ENCODE measurements around the gene ANAPC2. TPM values are rescaled to one million over a fixed set of nuclear protein-coding genes. Genes with fewer than 3 reads are reported as not detected.

Gene ANAPC2
- total and polyA plus RNA-seq, 4 donors: 18.4 to 69.8 (median 44.2) TPM

DNA sequence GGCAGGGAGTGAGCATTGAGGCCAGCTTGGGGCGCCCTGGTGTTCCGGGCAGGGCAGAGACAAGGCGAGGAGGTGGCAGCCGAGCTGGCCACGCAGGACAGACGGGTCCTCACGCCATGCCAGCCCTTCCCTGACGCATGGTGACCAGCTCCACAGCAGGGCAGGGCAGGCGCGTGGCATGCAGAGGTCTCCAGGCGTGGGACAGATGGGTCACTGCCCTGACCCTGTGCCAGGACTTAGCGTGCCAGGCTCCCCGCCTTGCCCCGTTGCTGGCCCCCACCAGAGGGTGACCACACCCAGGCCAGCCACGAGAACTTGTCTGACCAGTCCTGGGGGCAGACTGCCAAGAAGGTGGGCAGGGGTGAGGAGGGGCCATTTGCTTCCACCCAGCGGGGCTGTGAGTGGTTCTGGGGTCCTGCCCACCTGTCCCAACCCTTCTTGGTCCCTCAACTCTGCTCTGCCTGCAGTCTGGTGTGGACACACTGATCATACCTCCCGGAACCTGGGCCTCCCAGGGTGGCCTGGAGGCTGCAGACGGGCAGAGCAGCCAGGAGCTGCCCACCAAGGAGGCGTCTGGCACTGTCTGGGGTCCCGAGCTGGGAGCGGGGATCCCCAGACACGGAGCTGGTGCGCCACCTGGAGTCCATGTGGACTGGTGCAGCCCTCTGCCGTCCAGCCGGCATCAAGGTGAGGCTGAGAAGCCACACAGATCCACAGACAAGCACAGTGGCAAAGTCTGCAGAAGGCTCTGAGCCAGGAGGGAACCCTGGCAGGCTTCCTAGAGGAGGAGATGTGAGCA is 38.9 kb upstream of the ANAPC2 start, which contains the start of gene RNF224:
Gene RNF224, plus strand, starts transcription at position 449 of the 799 bp plus-strand sequence. CDS start 834 bp downstream, outside the sequence.
- no peak within 1 kb of the TSS for H3K27ac ChIP-seq (ENCODE audit: low read depth, low read length)
- peak in 3 of 6 donors; percentile 45 to 87 (median 83) for DNase-seq (ENCODE audit: low read depth in 4 of 6, low spot score in 6 of 6)
- no peak within 1 kb of the TSS for H3K4me3 ChIP-seq (ENCODE audit: low read depth, low read length)
- H3K9me3 ChIP-seq (ENCODE audit: control insufficient read depth, insufficient read depth, low read length): no peaks in the 10 kb centered on the region
- H3K4me1 ChIP-seq (ENCODE audit: control insufficient read depth, insufficient read depth, low read length): peaks cover 26% of the 10 kb centered on the region
- H3K36me3 ChIP-seq (ENCODE audit: control insufficient read depth, insufficient read depth, low read length): peaks cover 2% of the 10 kb centered on the region
- no peaks in the 10 kb centered on the region for H3K27me3 ChIP-seq (ENCODE audit: control insufficient read depth, insufficient read depth, low read length)
- WGBS (ENCODE audit: insufficient coverage): 46% methylated on average over 25 of the region's 25 CpGs

DNA sequence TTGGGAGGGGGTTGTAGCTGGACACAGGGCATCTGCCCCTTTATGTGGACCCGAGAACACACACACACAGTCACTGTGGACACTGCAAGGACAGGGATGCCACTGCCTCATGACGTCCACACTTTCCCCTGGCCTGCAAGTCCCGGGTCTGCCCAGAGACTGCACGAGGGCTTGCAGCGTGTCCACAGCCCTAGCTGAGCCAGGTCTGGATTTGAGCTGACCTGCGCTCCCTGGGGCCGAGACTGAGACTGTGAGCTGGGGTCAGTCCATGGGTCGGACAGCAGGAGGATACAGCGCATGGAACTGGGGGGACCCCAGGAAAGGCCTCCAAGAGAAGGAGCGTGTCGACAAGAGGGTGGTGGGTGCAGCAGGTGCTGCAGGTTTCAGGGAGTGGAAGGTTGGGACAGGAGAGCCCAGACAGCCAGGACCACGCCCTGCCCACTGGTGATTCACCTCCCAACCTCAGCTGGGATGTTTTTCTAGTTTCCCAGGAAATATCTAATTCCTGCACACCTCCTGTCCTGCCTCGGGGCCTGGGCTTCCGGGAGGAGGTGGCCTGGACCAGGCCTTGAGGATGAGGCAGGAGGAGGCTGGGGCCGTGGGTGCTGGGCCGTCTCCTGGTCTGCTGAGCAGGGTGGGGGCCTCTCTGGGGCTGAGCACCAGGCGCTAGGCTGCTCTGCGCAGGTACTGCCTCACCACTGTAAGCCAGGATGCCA is 38.1 kb upstream of the ANAPC2 start:
- H3K27ac ChIP-seq (ENCODE audit: low read depth, low read length): no peak overlapping the region
- H3K36me3 ChIP-seq (ENCODE audit: control insufficient read depth, insufficient read depth, low read length): no peaks in the 10 kb centered on the region
- peaks cover 30% of the 10 kb centered on the region for H3K4me1 ChIP-seq (ENCODE audit: control insufficient read depth, insufficient read depth, low read length)
- DNase-seq (ENCODE audit: low read depth in 4 of 6, low spot score in 6 of 6): no peak
- no peak overlapping the region for H3K4me3 ChIP-seq (ENCODE audit: low read depth, low read length)
- no peaks in the 10 kb centered on the region for H3K9me3 ChIP-seq (ENCODE audit: control insufficient read depth, insufficient read depth, low read length)
- 80% methylated on average over 16 of the region's 18 CpGs for WGBS (ENCODE audit: insufficient coverage)
- H3K27me3 ChIP-seq (ENCODE audit: control insufficient read depth, insufficient read depth, low read length): no peaks in the 10 kb centered on the region

DNA sequence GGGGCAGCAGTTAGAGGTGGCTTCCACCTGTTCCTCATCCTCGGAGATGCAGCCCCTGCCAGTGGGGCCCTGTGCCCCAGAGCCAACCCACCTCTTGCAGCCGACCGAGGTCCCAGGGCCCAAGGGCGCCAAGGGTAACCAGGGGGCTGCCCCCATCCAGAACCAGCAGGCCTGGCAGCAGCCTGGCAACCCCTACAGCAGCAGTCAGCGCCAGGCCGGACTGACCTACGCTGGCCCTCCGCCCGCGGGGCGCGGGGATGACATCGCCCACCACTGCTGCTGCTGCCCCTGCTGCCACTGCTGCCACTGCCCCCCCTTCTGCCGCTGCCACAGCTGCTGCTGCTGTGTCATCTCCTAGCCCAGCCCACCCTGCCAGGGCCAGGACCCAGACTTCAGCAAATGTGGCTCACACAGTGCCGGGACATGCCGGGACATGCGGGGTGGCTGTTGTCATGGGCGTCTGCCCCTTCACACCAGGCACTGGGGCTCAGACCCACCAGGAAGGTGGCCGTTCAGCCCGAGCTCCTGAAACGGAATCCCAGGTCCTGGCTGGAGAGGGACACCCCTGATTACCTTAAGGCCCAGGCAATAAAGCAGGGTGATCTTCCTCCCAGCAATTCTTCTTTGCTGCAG is 37.5 kb upstream of the ANAPC2 start:
- WGBS (ENCODE audit: insufficient coverage): 81% methylated on average over 21 of the region's 21 CpGs
- DNase-seq (ENCODE audit: low read depth in 4 of 6, low spot score in 6 of 6): no peak
- Histone ChIP-seq H3K36me3 (ENCODE audit: control insufficient read depth, insufficient read depth, low read length) (peaks cover 2% of the 10 kb centered on the region), H3K4me1 (ENCODE audit: control insufficient read depth, insufficient read depth, low read length) (peaks cover 35% of the 10 kb centered on the region), H3K4me3 (ENCODE audit: low read depth, low read length) (no peak overlapping the region), H3K27me3 (ENCODE audit: control insufficient read depth, insufficient read depth, low read length) (no peaks in the 10 kb centered on the region), H3K9me3 (ENCODE audit: control insufficient read depth, insufficient read depth, low read length) (no peaks in the 10 kb centered on the region), H3K27ac (ENCODE audit: low read depth, low read length) (no peak overlapping the region)

DNA sequence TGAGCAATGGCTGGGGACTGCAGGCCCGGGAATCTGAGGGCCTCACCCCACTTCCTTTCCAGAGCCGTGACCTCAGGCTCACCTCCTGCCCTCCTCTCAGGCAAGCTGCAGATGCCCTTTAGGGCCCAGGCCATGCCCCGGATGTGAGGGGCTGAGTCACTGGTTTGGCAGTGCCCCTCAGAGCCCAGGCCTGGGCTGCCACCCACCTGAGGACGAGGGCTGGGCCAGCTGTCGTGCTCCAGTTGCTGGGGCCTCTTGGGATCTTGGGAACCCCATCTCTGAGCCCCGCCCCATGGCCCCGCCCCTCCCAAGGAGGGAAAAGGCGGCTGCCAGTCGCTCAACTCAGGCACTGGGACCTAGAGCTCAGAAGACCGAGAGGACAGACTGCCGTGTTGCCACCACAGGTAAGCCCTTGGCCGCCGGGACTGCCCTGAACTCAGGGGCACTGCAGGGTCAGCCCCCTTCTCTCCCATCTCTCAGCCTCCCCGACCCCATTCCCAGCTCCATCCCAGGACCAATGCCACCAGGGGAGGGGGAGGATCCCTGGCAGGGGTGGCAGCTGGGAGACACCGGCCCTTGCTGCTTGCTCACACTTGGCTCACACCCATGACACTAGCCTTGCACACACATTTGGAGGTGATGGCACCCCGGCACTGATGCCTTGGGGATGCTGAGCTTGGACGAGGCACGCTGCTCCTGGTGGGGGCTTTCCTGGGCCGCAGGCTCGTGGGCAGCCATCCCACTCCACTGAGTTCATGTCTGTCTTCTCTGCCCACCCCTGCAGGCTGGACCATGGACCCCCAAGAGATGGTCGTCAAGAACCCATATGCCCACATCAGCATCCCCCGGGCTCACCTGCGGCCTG is 36.7 kb upstream of the ANAPC2 start, which contains the start of gene CYSRT1:
Gene CYSRT1, plus strand, starts transcription at position 345 of the 865 bp plus-strand sequence. Its CDS starts 448 bp downstream, at position 793.
- no peak for DNase-seq (ENCODE audit: low read depth in 4 of 6, low spot score in 6 of 6)
- H3K27ac ChIP-seq (ENCODE audit: low read depth, low read length): no peak within 1 kb of the TSS
- WGBS (ENCODE audit: insufficient coverage): 53% methylated on average over 18 of the region's 23 CpGs
- peak within 1 kb of the TSS; percentile 60 for H3K4me3 ChIP-seq (ENCODE audit: low read depth, low read length)
- H3K36me3 ChIP-seq (ENCODE audit: control insufficient read depth, insufficient read depth, low read length): peaks cover 9% of the 10 kb centered on the region
- H3K27me3 ChIP-seq (ENCODE audit: control insufficient read depth, insufficient read depth, low read length): no peaks in the 10 kb centered on the region
- H3K4me1 ChIP-seq (ENCODE audit: control insufficient read depth, insufficient read depth, low read length): peaks cover 38% of the 10 kb centered on the region
- H3K9me3 ChIP-seq (ENCODE audit: control insufficient read depth, insufficient read depth, low read length): no peaks in the 10 kb centered on the region

DNA sequence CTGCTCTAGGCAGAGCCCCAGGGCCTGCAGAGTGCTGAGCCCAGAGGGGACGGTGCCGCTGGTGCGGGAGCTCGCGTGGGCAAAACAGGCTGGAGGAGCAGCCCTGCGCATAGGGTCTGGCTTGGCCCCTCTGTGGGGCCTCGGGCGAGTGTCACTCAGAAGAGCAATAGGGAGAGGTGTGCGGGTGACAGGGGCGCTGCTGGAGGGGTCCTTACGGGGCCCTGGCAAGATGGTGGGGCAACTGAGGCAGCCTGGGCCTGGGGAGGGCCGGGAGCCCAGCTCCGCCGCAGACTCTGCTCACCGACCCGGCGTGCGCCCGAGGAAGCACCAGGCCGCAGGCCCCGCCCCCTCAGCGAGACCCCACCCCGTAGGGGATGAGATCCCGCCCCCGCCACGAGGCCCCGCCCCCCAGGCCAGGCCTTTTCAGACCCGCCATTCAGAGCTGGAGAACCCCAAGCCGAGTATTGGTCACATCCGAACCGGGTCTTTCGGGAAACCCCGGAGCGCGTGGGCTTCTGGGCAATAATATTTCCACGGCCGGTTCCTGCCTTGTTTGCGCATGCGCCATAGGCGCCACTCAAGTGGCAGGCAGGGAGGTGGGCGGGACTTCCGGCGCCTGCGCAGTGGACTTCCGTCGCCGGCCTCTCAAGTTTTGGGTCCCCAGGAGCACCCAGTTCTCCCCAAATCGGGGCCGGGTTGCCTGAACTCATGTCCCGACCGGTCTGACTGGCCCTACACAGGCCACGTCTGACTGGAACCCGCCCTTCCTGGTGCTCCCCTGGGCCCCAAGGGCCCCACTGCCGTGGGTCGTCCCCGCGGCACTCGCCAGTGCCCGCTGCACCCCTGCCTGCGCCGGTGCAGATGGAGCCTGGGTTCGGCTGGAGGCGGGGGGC is 35.0 kb upstream of the ANAPC2 start:
- under 1% methylated on average over 63 of the region's 63 CpGs for WGBS (ENCODE audit: insufficient coverage)
- Histone ChIP-seq H3K4me3 (ENCODE audit: low read depth, low read length) (peak overlapping the region; percentile 60), H3K4me1 (ENCODE audit: control insufficient read depth, insufficient read depth, low read length) (peaks cover 43% of the 10 kb centered on the region), H3K27ac (ENCODE audit: low read depth, low read length) (peak overlapping the region; percentile 75), H3K36me3 (ENCODE audit: control insufficient read depth, insufficient read depth, low read length) (peaks cover 27% of the 10 kb centered on the region), H3K9me3 (ENCODE audit: control insufficient read depth, insufficient read depth, low read length) (no peaks in the 10 kb centered on the region), H3K27me3 (ENCODE audit: control insufficient read depth, insufficient read depth, low read length) (no peaks in the 10 kb centered on the region)
- peak; percentile 88 to 100 (median 96) for DNase-seq (ENCODE audit: low read depth in 4 of 6, low spot score in 6 of 6)

DNA sequence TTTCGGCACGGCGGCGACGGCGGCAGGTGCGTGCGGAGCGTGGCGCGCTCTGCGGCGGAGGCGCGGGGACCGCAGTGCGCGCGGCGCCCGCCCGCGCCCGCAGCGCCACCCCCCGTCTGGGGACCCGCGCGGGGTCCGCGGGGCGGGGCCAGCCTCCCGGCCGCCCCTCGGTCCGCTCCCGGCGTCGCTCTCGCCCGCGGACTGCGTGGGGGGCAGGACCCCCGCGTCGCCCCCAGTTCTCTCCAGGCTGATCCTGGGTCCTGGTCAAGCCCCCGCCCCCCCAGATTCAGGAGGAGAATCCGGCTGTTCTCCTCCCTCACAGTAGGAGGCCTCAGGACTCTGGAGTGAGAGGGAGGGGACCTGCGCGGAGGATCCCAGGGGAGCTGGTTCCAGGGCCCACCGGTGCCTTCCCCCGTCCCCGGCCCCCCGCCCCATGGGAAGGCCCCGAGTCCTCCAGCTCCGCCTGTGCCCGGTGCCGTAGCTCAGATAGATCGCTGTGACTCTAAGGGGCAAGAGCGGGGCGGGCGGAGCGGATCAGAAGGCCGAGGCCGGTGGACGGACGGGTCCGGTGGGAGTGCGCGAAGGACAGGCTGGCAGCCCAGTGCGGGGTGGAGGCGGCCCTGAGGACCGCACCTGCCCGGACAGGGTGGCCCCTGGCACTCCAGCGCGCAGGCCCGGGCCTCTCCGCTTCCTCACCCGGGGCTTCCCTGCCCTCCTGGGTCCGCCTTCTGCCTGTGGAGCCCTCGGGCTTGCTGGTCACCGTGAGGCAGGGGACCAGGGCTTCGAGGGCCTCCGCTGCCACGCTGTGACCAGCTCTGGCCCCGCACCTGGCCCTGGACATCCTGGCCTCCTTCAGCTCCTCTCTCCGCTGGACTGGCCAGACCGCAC is 34.1 kb upstream of the ANAPC2 start, which contains the start of gene RNF208:
Gene RNF208, minus strand, starts transcription at position 51 of the 888 bp plus-strand sequence. CDS start 1,028 bp downstream, outside the sequence.
- 3% methylated on average over 86 of the region's 88 CpGs for WGBS (ENCODE audit: insufficient coverage)
- peaks cover 35% of the 10 kb centered on the region for H3K36me3 ChIP-seq (ENCODE audit: control insufficient read depth, insufficient read depth, low read length)
- DNase-seq (ENCODE audit: low read depth in 4 of 6, low spot score in 6 of 6): peak in 2 of 6 donors; percentile 70

DNA sequence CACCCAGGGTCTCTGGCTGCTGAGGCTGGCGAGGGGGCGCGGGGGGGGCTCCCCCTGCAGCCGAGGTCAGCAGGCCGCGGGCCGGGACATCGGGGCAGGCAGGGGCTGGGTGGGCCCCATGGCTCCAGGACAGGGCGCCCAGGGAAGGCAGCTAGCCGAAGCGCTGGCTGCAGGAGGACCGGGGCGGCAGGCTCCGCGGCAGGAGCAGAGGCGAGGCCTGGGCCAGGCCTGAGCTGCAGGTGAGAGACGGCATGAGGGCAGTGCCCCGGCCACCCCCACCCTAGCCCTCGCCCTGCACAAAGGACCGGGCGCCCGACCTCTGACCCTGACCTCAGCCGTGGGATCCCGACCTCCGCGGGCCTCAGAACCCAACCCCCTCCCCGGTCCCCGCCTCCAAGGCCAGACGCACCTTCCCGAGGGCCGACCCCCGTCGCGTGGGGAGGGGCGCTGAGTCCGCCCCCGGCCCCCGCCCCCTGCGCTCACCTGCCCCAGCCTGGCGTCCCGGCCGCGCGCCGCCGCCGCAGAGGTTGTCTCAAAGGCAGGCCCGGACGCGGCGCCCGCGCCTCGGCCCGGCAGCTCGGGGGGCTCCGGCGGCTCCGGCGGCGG is 33.2 kb upstream of the ANAPC2 start:
- Histone ChIP-seq H3K27me3 (ENCODE audit: control insufficient read depth, insufficient read depth, low read length) (no peaks in the 10 kb centered on the region), H3K4me1 (ENCODE audit: control insufficient read depth, insufficient read depth, low read length) (peaks cover 36% of the 10 kb centered on the region), H3K4me3 (ENCODE audit: low read depth, low read length) (peak overlapping the region; percentile 24), H3K9me3 (ENCODE audit: control insufficient read depth, insufficient read depth, low read length) (no peaks in the 10 kb centered on the region), H3K27ac (ENCODE audit: low read depth, low read length) (no peak overlapping the region), H3K36me3 (ENCODE audit: control insufficient read depth, insufficient read depth, low read length) (peaks cover 44% of the 10 kb centered on the region)
- DNase-seq (ENCODE audit: low read depth in 4 of 6, low spot score in 6 of 6): peak in 2 of 6 donors; percentile 30 to 37
- 3% methylated on average over 61 of the region's 61 CpGs for WGBS (ENCODE audit: insufficient coverage)

More for the DNA sequence above, 34.1 kb upstream of the ANAPC2 start, which contains the start of gene RNF208:
- H3K27ac ChIP-seq (ENCODE audit: low read depth, low read length): peak within 1 kb of the TSS; percentile 75
- no peaks in the 10 kb centered on the region for H3K9me3 ChIP-seq (ENCODE audit: control insufficient read depth, insufficient read depth, low read length)
- H3K4me1 ChIP-seq (ENCODE audit: control insufficient read depth, insufficient read depth, low read length): peaks cover 40% of the 10 kb centered on the region
- peak within 1 kb of the TSS; percentile 60 for H3K4me3 ChIP-seq (ENCODE audit: low read depth, low read length)
- no peaks in the 10 kb centered on the region for H3K27me3 ChIP-seq (ENCODE audit: control insufficient read depth, insufficient read depth, low read length)

Data from spinal cord (tissue), 10 donors.